SW480 (cell line): Measurements from ENCODE around the gene CRYGA.

Source experiments
- DNase-seq: peaks from one replicate; pipeline ENCODE4 v3.0.0-alpha.2; 2016; ENCODE audit warnings: low spot score

Gene CRYGA, protein sequence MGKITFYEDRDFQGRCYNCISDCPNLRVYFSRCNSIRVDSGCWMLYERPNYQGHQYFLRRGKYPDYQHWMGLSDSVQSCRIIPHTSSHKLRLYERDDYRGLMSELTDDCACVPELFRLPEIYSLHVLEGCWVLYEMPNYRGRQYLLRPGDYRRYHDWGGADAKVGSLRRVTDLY

GRCh38 chr2:208163489-208163888, at the start of gene CRYGA:
Gene CRYGA (minus strand): TSS chr2:208163589. CDS start chr2:208163556, 33 bp downstream.
- DNase-seq: no peak

- no peak for DNase-seq
These were observed 47.5 kb upstream of the CRYGA start for GRCh38 chr2:208210688-208211451.

DNA sequence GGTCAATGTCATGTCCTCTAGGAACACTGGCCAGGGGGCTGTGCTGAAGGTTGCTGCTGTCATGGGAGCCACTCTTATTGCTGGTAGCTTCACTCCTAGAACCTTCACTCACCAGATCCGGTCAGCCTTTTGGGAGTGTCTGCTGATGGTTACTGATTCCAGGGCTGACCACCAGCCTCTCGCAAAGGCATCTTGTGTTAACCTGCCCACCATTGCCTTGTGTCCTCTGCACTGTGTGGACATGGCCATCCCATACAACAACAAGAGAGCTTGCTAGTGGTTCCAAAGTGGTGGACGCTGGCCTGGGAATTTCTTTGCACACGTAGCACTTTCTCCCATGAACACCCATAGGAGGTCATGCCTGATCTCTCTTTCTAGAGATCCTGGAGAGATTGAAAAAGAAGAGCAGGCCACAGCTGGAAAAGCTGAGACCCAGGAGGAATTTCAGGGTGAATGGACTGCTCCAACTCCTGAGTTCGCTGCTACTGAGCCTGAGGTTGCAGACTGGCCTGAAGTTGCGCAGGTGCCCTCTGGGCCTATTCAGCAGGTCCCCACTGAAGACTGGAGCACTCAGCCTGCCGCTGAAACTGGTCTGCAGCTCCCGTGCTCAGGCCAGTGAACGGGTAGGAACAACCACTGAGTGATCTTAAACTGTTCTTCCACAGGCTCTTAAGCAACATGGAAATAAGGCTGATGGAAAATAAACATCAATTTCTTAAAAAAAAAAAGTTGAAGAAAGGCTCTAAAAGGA, 45.1 kb upstream of the CRYGA start:
- no peak for DNase-seq

DNA sequence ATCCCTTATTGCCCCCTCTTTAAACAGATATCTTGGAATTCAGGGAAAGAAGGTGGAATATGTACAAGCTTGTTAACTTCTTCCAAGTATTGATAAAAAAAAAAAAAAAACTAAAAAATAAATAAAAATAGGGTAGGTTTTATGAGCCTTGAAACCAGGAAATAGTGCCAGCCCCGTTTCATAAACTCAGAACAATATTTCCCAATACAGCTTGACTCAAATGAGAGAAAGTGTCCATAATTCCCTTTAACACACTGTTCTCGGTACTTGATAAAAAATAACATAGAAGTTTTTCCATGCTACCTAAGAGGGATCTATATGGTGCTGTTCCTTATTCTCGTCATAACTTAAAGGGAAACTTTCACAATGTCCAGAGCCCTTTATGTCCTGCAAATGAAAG, 44.4 kb upstream of the CRYGA start:
- no peak for DNase-seq

GRCh38 chr2:208204166-208204565, 40.8 kb upstream of the CRYGA start:
- no peak for DNase-seq

DNA sequence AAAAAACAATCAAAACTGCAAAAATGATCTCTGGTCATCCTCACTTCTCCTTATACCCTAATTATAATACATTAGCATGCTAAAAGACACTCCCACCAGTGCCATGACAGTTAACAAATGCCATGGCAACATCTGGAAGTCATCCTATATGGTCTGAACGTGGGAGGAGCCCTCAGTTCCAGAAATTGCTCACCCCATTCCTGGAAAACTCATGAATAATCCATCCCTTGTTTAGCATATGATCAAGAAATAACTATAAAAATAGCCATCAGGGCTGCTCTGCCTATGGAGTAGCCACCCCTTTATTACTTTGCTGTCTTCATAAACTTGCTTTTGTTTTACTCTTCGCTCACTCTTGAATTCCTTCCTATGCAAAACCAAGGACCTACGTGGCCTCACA, 32.1 kb upstream of the CRYGA start:
- no peak for DNase-seq

DNA sequence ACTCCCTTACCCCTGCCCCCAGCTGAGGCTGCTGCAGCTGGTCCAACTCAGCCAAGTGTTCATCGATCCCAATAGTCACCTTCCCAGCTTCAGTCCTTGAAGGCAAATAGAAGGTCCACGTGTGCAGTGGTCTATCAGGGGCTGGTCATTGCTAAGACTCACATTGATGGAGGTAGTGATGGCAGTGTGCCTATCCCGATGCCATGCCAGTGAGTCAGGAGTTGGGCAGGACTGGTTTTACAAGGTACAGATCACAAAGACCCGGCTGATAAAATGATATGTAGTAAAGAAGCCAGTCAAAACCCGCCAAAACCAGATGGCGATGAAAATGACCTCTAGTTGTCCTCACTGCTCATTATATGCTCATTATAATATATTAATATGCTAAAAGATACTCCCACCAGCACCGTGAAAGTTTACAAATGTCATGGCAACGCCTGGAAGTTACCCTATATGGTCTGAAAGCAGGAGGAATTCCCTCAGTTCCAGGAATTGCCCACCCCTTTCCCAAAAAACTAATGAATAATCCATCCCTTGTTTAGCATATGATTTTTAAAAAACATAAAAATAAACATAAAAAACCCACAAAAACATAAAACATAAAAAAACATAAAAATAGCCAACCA, 29.3 kb upstream of the CRYGA start:
- DNase-seq: no peak

DNA sequence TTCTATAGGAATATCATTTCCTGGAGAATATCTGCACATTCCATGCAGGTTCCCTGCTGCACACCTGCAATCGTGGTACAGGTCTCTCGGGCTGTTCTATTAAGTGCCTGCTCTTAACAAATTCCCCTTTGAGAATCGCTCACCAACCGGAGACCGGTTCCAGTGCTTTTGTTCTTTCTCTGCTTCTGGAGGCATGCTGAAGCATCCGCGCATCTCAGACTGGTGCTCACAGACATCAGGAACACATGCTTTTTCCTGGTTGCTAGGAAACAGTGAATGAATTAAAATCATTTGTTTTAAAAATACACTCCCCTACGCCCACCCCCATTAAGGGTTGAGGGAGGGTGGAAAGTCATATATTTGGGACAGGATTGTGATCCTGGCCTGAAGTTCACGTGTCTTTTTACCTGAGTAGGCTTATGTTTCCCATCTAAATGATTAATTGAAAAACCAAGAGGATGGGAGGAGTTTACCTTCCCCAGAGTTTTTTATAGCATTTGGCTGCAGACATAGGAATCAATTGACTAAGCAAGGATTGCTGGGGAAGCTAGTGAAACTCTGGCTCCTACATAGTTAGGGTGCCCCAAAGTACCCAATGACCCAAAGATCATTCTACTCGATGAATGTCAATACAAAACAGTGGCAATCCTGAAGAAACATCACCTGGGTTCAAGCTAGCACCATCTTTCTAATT, 26.6 kb upstream of the CRYGA start, which contains the start of gene C2orf80:
C2orf80 (minus strand) TSS at position 221 of the 694 bp plus-strand sequence. CDS start 3,044 bp downstream, outside the sequence.
- DNase-seq: no peak

DNA sequence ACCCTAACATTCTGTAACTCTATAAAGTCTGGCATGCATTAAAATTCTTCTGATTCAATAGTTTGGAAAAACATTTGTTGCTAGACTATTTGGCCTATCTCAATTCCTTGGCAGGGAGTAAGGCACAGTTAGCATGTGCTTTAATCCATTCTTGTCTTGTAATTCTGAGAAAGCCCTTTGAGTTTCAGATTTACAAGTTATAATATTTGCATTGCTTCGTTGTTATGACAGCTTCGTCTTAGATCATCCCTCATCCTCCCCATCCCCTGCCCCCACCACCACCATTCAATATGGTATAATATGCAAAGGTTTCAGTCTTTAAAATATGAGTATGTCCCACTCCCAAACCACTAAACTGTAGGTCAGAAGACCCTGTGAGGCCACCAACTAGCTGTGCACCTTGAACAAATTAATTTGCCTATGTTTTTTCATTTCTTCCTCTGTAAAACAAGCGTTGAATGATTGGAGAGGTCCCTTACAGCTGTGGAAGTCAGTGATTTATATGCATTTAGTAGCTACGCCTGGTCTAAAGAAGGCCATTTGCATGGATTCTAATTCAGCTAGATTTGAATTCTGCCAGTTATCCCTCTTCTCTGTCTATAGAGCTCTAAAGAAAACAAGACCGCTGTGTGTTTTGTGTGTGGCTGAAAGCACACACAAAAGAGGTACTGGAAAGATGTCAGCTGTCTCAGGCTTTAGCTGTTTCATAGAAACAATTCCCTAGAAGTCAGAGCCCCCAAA, 25.9 kb upstream of the CRYGA start:
- no peak for DNase-seq

GRCh38 chr2:208186893-208187292, 23.5 kb upstream of the CRYGA start:
- DNase-seq: no peak

GRCh38 chr2:208186465-208186864, 23.1 kb upstream of the CRYGA start:
- DNase-seq: no peak

- no peak for DNase-seq
These were observed 20.8 kb upstream of the CRYGA start for GRCh38 chr2:208183972-208184705.

DNA sequence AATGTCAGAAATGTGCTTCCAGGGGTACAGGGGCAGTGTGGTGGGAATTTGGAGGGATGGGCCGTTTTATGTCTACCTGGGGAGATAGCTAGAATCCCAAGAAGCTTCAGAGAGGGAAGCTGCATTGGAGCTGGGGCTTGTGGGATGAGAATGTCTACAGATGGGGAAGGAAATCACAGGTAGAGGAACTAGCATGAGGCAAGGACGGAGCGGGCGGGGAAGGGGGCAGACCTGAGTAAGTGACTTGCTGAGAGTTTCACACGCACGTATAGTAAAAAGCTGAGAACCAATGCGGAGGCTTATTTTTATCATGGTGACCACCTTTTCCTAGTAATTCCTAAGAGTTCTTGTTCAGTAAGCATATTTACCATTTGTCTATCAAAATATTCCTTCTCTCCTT, 20.1 kb upstream of the CRYGA start:
- DNase-seq: no peak

GRCh38 chr2:208182835-208183234, 19.4 kb upstream of the CRYGA start:
- no peak for DNase-seq

DNA sequence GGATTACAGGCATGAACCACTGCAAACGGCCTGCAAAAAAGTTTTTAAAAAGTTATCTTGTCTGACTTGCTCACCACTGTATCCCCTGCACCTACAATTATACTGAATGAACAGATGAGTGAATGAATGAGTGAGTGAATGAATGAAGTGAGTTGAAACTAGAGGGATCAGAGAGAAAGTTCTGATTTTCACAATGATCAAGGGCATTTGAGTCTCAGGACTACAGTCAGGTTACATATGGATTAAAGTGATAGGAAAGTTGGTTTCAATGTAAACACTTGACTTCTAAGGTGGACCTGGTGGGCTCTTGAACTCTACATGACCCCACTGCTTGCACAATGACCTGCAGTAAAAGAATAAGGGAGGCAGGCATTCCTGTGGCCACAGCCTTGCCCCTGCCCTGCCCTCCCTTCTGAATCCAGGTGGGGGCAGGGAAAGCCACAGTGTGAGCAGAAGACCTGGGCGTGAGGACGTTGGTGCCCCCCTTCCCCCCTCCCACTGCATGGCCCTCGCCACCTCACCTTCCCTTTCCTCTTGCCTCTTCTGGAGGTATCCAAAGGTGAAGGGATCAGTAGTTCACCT, 15.7 kb upstream of the CRYGA start:
- peak; percentile 72 for DNase-seq

- DNase-seq: no peak
These were observed 12.4 kb upstream of the CRYGA start for GRCh38 chr2:208175840-208176153.

DNA sequence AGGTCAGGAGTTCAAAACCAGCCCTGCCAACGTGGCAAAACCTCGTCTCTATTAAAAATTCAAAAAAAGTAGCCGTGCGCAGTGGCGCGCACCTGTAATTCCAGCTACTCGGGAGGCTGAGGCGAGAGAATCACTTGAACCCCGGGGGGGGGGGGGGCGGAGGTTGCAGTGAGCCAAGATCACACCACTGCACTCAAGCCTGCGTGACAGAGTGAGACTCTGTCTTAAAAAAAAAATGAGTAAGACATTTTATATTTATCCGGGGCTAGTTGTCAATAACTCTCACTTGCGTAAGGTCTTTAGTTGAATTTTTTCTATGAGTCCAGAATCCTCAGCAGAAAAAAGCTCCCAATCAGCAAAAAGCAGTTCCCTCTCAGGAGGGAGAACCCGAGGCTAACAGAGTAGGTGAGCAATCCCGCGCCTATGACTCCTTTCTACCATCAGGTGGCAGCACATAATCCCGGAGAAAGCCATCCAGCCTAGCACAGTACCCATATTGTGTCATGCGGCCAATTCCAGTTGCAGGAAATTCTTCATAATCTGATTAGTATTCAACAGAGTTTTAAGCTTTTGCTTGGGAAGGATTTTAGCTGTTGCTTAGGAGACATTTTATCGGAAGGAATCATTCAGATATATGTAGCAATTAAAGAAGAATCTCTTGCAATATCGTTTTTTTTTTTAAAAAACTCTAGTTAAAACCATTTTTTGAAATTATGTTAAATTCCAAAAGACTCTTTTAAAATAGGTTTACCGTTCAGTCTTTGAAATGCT, 11.9 kb upstream of the CRYGA start:
- DNase-seq: peak; percentile 75

DNA sequence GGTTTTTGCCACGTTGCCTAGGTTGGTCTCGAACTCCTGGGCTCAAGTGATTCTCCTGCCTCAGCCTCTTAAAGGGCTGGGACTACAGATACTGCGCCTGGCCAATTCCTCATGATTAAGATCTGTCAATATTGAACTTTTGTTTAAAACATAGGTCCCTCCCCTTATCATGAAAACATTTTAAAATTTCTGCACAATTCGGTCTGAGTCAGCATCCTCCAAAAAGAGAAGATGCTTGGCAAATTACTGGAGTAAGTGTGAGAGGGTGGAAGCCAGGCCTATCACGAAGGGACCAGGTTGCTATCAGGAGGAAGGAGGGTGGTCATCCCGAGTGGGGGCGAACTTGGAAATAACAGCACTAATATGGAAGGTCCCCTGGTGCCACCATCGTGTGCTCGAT, 10.8 kb upstream of the CRYGA start:
- DNase-seq: no peak

DNA sequence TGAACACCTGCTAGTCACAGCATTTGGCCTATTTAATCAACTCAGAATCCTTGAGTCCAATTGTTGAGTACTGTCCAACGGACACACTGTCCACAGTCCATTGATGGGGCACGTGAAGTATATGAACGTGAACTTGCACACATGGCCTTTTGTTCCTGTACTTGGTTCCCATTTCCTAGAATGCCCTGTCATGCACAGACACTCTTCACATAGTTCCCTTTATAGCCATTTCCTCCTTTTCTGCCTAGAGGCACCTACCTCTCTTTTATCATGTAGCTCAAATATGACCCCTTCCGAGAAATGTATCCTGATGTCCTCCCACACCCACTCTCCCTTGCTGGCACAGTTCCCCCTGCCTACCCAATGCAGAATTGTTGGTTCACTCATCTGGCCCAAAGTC, 8.7 kb upstream of the CRYGA start:
- DNase-seq: no peak
